ENCODE data around the gene PHLDB2. TPM values are rescaled to one million over a fixed set of nuclear protein-coding genes. Genes with fewer than 3 reads are reported as not detected.

The PHLDB2 gene
- total and polyA plus RNA-seq, 2 of the 13 experiments (the other 11 are each of a cell fraction or from before 2014, with no cell fraction given), result 8.4 to 23.6 TPM

DNA sequence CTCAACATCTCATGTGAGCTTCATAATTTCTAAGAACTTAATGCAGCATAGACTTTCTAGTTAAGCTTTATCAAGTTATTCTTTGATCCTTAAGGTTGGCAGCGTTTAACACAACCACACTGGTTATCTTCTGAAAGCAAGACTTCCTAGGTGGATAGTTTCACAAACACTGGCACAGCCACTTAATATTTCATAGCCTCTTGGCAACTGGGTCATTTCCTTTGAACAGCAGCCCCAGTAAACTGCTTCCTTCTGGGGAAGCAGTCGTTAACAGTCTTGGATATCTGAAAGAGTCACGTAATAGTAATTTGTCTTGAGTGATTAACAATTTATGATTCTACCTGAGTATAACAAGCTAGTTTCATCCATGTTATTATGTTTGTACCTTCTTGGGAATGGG is 73.9 kb downstream of the PHLDB2 start (continued):
- TF ChIP-seq ZNF276 (CRISPR knock-in tag; IDR thresholded peaks at IDR 0.05; ENCODE audit: low read depth) (no peak), ZFP90 (CRISPR knock-in tag; IDR thresholded peaks at IDR 0.05; ENCODE audit: borderline replicate concordance) (no peak), MIXL1 (CRISPR knock-in tag; IDR thresholded peaks at IDR 0.05) (no peak), GTF2F1 (IDR thresholded peaks at IDR 0.05; ENCODE audit: low read length) (no peak), AGO1 (IDR thresholded peaks at IDR 0.05; ENCODE audit: low read depth, low read length, poor library complexity, severe bottlenecking) (no peak), ZNF382 (CRISPR knock-in tag; IDR thresholded peaks at IDR 0.05; ENCODE audit: borderline replicate concordance) (no peak), LCORL (IDR thresholded peaks at IDR 0.05) (no peak), LCORL (CRISPR knock-in tag; IDR thresholded peaks at IDR 0.05) (no peak), ISX (CRISPR knock-in tag; conservative IDR thresholded peaks at IDR 0.05) (no peak), GATAD2A (CRISPR knock-in tag; IDR thresholded peaks at IDR 0.05) (no peak), SOX6 (IDR thresholded peaks at IDR 0.05) (no peak), SOX6 (CRISPR knock-in tag; IDR thresholded peaks at IDR 0.05) (no peak)
- TF ChIP-seq, protein P1, sequence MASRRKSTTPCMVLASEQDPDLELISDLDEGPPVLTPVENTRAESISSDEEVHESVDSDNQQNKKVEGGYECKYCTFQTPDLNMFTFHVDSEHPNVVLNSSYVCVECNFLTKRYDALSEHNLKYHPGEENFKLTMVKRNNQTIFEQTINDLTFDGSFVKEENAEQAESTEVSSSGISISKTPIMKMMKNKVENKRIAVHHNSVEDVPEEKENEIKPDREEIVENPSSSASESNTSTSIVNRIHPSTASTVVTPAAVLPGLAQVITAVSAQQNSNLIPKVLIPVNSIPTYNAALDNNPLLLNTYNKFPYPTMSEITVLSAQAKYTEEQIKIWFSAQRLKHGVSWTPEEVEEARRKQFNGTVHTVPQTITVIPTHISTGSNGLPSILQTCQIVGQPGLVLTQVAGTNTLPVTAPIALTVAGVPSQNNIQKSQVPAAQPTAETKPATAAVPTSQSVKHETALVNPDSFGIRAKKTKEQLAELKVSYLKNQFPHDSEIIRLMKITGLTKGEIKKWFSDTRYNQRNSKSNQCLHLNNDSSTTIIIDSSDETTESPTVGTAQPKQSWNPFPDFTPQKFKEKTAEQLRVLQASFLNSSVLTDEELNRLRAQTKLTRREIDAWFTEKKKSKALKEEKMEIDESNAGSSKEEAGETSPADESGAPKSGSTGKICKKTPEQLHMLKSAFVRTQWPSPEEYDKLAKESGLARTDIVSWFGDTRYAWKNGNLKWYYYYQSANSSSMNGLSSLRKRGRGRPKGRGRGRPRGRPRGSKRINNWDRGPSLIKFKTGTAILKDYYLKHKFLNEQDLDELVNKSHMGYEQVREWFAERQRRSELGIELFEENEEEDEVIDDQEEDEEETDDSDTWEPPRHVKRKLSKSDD (CRISPR knock-in tag; IDR thresholded peaks at IDR 0.05; ENCODE audit: low read depth), result no peak
